Measurements from ENCODE around the gene APOL3.
"Not testable (repeated sequence)": the region's sequence is repeated elsewhere in the genome, so short reads cannot be mapped to it uniquely, and the experiment has no call there.

Gene APOL3

GRCh38 chr22:36099561-36099960 is 61.0 kb downstream of the APOL3 start:
- DNase-seq = not testable (repeated sequence)

- no peak for DNase-seq
These were observed 62.7 kb downstream of the APOL3 start for GRCh38 chr22:36097880-36098279.

- not testable (repeated sequence) for DNase-seq
These were observed 69.8 kb downstream of the APOL3 start for GRCh38 chr22:36090772-36091171.

Data from stimulated activated CD4-positive, alpha-beta T cell treated with anti-CD3 and anti-CD28 coated beads, Interleukin-4, amount 100 ng/mL, for 24 hours (primary cell).